ENCODE measurements around the gene DUSP2. TPM values are rescaled to one million over a fixed set of nuclear protein-coding genes. Genes with fewer than 3 reads are reported as not detected.

DUSP2 gene
- total and polyA plus RNA-seq, 10 of the 15 experiments (the other 5 are each of a cell fraction or from before 2014, with no cell fraction given), result 9.7 to 212 (median 57.2) TPM

GRCh38 chr2:96153991-96154431 lies 8.8 kb upstream of the DUSP2 start:
- SMC1A ChIA-PET (ENCODE audit: uncharacterized antibody, unreplicated experiment), result no interaction called here
- RAD21 ChIA-PET (ENCODE audit: unreplicated experiment), result interaction anchor here (0.8 kb wide), 1 partner anchor 20 kb away, joined by 3 read pairs; no protein-coding TSS in a partner anchor
- Histone ChIP-seq H4K20me1 (ENCODE audit: control insufficient read depth, insufficient read depth) (no peaks in the 10 kb centered on the region), H3K36me3 (ENCODE audit: control insufficient read depth in 2 of 2, insufficient read depth in 2 of 2, low read length in 1 of 2) (no peaks in the 10 kb centered on the region), H3K79me2 (ENCODE audit: control insufficient read depth, insufficient read depth, low read length) (no peaks in the 10 kb centered on the region), H3K4me1 (ENCODE audit: control insufficient read depth, insufficient read depth, low read length) (peaks cover 36% of the 10 kb centered on the region), H3K27me3 (replicated peaks in 1 of 2; ENCODE audit: control insufficient read depth in 2 of 2, insufficient read depth in 2 of 2, low read length in 1 of 2) (no peaks in the 10 kb centered on the region), H3K9ac (ENCODE audit: control insufficient read depth, insufficient read depth, low read length) (no peak overlapping the region), H3K4me2 (ENCODE audit: control insufficient read depth, insufficient read depth) (no peak overlapping the region), H3K4me3 (no peak overlapping the region), H3K27ac (ENCODE audit: control insufficient read depth, insufficient read depth) (no peak overlapping the region), H3K9me3 (replicated peaks; ENCODE audit: control insufficient read depth, insufficient read depth, low read length) (no peaks in the 10 kb centered on the region), H2AFZ (ENCODE audit: control insufficient read depth, low read depth, low read length) (no peak overlapping the region)
- BruUV-seq (replicated peaks), result no TSS peak
- CTCF ChIA-PET, result interaction anchor here (2.7 kb wide), 1 partner anchor 21 kb away, joined by 13 read pairs; no protein-coding TSS in a partner anchor
- no peak for ATAC-seq
- DNase-seq (ENCODE audit: low read depth, low spot score), result no peak
- FAIRE-seq, result no peak
- intact Hi-C loops (cut with micrococcal nuclease; ENCODE audit: unreplicated experiment) (no loop called here), in situ Hi-C loops (cut with MboI) (no loop called here)
- POLR2A ChIA-PET, result no interaction called here
- WGBS (ENCODE audit: insufficient coverage, insufficient replicate concordance, low lambda C conversion rate, missing lambda C conversion rate), result 48% methylated on average over 7 of the region's 7 CpGs
- TF ChIP-seq, protein P1, sequence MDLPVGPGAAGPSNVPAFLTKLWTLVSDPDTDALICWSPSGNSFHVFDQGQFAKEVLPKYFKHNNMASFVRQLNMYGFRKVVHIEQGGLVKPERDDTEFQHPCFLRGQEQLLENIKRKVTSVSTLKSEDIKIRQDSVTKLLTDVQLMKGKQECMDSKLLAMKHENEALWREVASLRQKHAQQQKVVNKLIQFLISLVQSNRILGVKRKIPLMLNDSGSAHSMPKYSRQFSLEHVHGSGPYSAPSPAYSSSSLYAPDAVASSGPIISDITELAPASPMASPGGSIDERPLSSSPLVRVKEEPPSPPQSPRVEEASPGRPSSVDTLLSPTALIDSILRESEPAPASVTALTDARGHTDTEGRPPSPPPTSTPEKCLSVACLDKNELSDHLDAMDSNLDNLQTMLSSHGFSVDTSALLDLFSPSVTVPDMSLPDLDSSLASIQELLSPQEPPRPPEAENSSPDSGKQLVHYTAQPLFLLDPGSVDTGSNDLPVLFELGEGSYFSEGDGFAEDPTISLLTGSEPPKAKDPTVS (IDR thresholded peaks at IDR 0.05; ENCODE audit: low read depth, low read length), result no peak
- TF ChIP-seq PBX3 (IDR thresholded peaks at IDR 0.05; ENCODE audit: insufficient replicate concordance, low read depth, low read length), result no peak
- no peak; a peak in 1 of 6 replicates for TF ChIP-seq CTCF (IDR thresholded peaks at IDR 0.05 in 2 of 3, conservative IDR thresholded peaks at IDR 0.05 in 1 of 3; ENCODE audit: control insufficient read depth in 2 of 3, extremely low read depth in 1 of 3, insufficient read depth in 1 of 3, low read depth in 3 of 3, low read length in 3 of 3)
- TF ChIP-seq JUNB (IDR thresholded peaks at IDR 0.05), result no peak
- TF ChIP-seq ZNF622 (IDR thresholded peaks at IDR 0.05), result no peak
- TF ChIP-seq POLR2AphosphoS2 (IDR thresholded peaks at IDR 0.05; ENCODE audit: low read depth, low read length), result no peak
- TF ChIP-seq, protein P2, sequence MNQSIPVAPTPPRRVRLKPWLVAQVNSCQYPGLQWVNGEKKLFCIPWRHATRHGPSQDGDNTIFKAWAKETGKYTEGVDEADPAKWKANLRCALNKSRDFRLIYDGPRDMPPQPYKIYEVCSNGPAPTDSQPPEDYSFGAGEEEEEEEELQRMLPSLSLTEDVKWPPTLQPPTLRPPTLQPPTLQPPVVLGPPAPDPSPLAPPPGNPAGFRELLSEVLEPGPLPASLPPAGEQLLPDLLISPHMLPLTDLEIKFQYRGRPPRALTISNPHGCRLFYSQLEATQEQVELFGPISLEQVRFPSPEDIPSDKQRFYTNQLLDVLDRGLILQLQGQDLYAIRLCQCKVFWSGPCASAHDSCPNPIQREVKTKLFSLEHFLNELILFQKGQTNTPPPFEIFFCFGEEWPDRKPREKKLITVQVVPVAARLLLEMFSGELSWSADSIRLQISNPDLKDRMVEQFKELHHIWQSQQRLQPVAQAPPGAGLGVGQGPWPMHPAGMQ (IDR thresholded peaks at IDR 0.05; ENCODE audit: borderline replicate concordance), result no peak
- TF ChIP-seq HCFC1 (IDR thresholded peaks at IDR 0.05; ENCODE audit: low read length), result no peak
- TF ChIP-seq BCL3 (IDR thresholded peaks at IDR 0.05; ENCODE audit: borderline replicate concordance, insufficient read depth, low read depth, low read length, poor library complexity, severe bottlenecking), result no peak
- no peak for TF ChIP-seq BCL11A (IDR thresholded peaks at IDR 0.05; ENCODE audit: low read depth, low read length)
- no peak for TF ChIP-seq ZNF592 (IDR thresholded peaks at IDR 0.05)

Data from GM12878 (cell line).